K562 (cell line): Measurements from ENCODE around the gene CSF3. TPM values are rescaled to one million over a fixed set of nuclear protein-coding genes. Genes with fewer than 3 reads are reported as not detected.

Experiments used
- BACH1 ChIP-seq: fragments of 200-800 bp; sonication (Bioruptor generic); IDR thresholded peaks from 2 replicates; pipeline ENCODE4 v1.6.1; 2016; ENCODE audit warnings: missing genetic modification characterization, missing compliant biosample characterization
- CBX3 ChIP-seq, 2 experiments: IDR thresholded peaks; 1 replicate in 1 of 2; 2 replicates in 1 of 2; pipeline ENCODE4 v1.6.1; 2012; ENCODE audit warnings: inconsistent platforms in 2 of 2, low read length in 2 of 2, borderline replicate concordance in 1 of 2, control low read depth in 1 of 2
- EP300 ChIP-seq: IDR thresholded peaks from 2 replicates; pipeline ENCODE4 v1.6.1; 2012; ENCODE audit warnings: low read length, improper control_type of control experiment
- MAFK ChIP-seq: IDR thresholded peaks from 2 replicates; pipeline ENCODE4 v1.6.1; 2011; ENCODE audit warnings: low read length, improper control_type of control experiment
- MCM7 ChIP-seq, 2 experiments: fragments of 450-650 bp; IDR thresholded peaks; 2 replicates each; pipeline ENCODE4 v1.6.1; 2016 to 2018
- OTX1 ChIP-seq: fragments of 450-650 bp; formaldehyde crosslinking; IDR thresholded peaks from 2 replicates; pipeline ENCODE4 v1.4.0; 2022; ENCODE audit warnings: mild to moderate bottlenecking
- PHTF2 ChIP-seq: fragments of 250-450 bp; sonication (Bioruptor Pico); IDR thresholded peaks from 2 replicates; pipeline ENCODE4 v1.5.0; 2021; ENCODE audit warnings: mild to moderate bottlenecking
- PRMT5 ChIP-seq: sonication (generic); formaldehyde crosslinking; IDR thresholded peaks from 2 replicates; pipeline ENCODE4 v1.5.0; 2020; ENCODE audit warnings: missing genetic modification reagents
- RAD21 ChIP-seq, 2 experiments: fragments of 250-450 bp in 1 of 2; fragments of 450-650 bp in 1 of 2; sonication (Bioruptor Pico) in 1 of 2; formaldehyde crosslinking in 1 of 2; IDR thresholded peaks in 1 of 2; conservative IDR thresholded peaks in 1 of 2; 2 replicates each; pipeline versions ENCODE4 v1.4.0 to v1.8.0; 2020 to 2022; ENCODE audit warnings: mild to moderate bottlenecking in 2 of 2, moderate library complexity in 1 of 2
- RAD51 ChIP-seq: fragments of 450-650 bp; IDR thresholded peaks from 2 replicates; pipeline ENCODE4 v1.7.1; 2016; ENCODE audit warnings: low read depth, mild to moderate bottlenecking, borderline replicate concordance
- RBM17 ChIP-seq: fragments of 200-400 bp; formaldehyde crosslinking; IDR thresholded peaks from 2 replicates; pipeline ENCODE4 v1.6.1; 2017; ENCODE audit warnings: low read depth, mild to moderate bottlenecking, low read length, borderline replicate concordance
- RCOR1 ChIP-seq, 2 experiments: IDR thresholded peaks; 2 replicates each; pipeline ENCODE4 v1.6.1; 2012; ENCODE audit warnings: low read depth in 2 of 2, low read length in 2 of 2, borderline replicate concordance in 1 of 2, improper control_type of control experiment in 1 of 2
- SAP30 ChIP-seq: fragments of 200-600 bp; sonication (generic); IDR thresholded peaks from 2 replicates; pipeline ENCODE4 v1.6.1; 2012; ENCODE audit warnings: borderline replicate concordance, low read depth, mild to moderate bottlenecking, moderate library complexity, low read length, control low read depth, inconsistent platforms; ENCODE audit not compliant: insufficient read depth, poor library complexity, severe bottlenecking
- SMAD3 ChIP-seq: fragments of 450-650 bp; formaldehyde crosslinking; conservative IDR thresholded peaks from 2 replicates; pipeline ENCODE4 v1.4.0; 2020; ENCODE audit warnings: mild to moderate bottlenecking
- SREBF1 ChIP-seq: fragments of 150-350 bp; IDR thresholded peaks from 2 replicates; pipeline ENCODE4 v1.6.1; 2014; ENCODE audit warnings: antibody characterized with exemption, low read depth, low read length, borderline replicate concordance
- TOE1 ChIP-seq, 2 experiments: fragments of 450-650 bp in 1 of 2; sonication (generic) in 1 of 2; formaldehyde crosslinking in 1 of 2; IDR thresholded peaks; 2 replicates each; pipeline versions ENCODE4 v1.7.1 to v1.8.0; 2016 to 2022; ENCODE audit warnings: borderline replicate concordance in 2 of 2, mild to moderate bottlenecking in 2 of 2, antibody characterized with exemption in 1 of 2, inconsistent platforms in 1 of 2, low read depth in 1 of 2, missing genetic modification reagents in 1 of 2, moderate library complexity in 1 of 2
- ZEB2 ChIP-seq: fragments of 450-650 bp; IDR thresholded peaks from 2 replicates; pipeline ENCODE4 v1.6.1; 2016
- ZNF311 ChIP-seq: fragments of 250-450 bp; sonication (Bioruptor Pico); IDR thresholded peaks from 2 replicates; pipeline ENCODE4 v1.4.0; 2020; ENCODE audit warnings: mild to moderate bottlenecking, moderate library complexity
- polyA plus RNA-seq, 8 experiments: library from polyadenylated mRNA; depleted of rRNA in 4 of 8; stranded (reverse) in 5 of 8; unstranded in 3 of 8; fragments of >200 nt; fragmentation: Nextera tagmentation in 2 of 8; fragmentation: Illumina TruSeq in 1 of 8; extraction: Ambion mirVana in 2 of 8; extraction: Trizol in 1 of 8; gene quantifications; 2 replicates each; pipeline versions ENCODE4 v1.2.1 to v1.2.3, GENCODE V29; 2011 to 2014; ENCODE audit warnings: inconsistent platforms in 1 of 8, missing spikeins in 1 of 8
- total RNA-seq, 7 experiments: library from RNA; depleted of rRNA in 6 of 7; stranded (reverse); fragments of >200 nt in 6 of 7; fragmentation: Illumina TruSeq in 2 of 7; extraction: Trizol in 2 of 7; gene quantifications; 2 replicates each; pipeline versions ENCODE4 v1.2.1 to v1.2.3, GENCODE V29; 2011 to 2021; ENCODE audit warnings: low replicate concordance in 1 of 7
- TF ChIP-seq, protein P1 (sequence below): IDR thresholded peaks from 2 replicates; pipeline ENCODE4 v1.6.1; 2012; ENCODE audit warnings: low read depth, low read length, improper control_type of control experiment, borderline replicate concordance
- TF ChIP-seq, protein P2 (sequence below): fragments of 250-450 bp; sonication (Bioruptor Pico); IDR thresholded peaks from 2 replicates; pipeline ENCODE4 v1.5.1; 2021; ENCODE audit warnings: mild to moderate bottlenecking
- TF ChIP-seq, protein P3 (sequence below): fragments of 200-800 bp; sonication (Bioruptor generic); IDR thresholded peaks from 2 replicates; pipeline ENCODE4 v1.6.1; 2016; ENCODE audit warnings: missing genetic modification characterization, missing compliant biosample characterization

The CSF3 gene
- total and polyA plus RNA-seq, 9 of the 15 experiments (the other 6 are each of a cell fraction or from before 2014, with no cell fraction given) = 0.19 TPM; not detected in 8

DNA sequence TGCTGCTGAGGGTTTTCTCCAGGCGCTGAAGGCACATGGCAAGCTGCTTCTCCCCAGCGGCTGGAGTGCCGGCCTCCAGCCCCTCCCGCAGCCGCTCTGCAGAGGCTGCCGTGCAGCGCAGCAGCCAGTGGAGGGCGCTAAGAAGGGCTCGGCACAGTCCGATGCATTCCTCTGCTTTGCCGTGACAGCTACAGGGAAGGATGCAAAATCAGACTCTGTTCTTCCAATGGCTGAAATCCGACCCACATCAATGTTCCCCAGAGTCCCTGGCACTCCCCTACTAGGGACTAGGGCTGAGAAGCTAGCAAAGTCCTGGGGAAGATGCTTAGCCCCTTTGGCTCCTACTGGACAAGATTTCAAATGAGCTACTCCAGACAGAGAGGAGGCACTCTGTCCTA is 19.9 kb downstream of the CSF3 start (continued):
- TF ChIP-seq, protein P1, sequence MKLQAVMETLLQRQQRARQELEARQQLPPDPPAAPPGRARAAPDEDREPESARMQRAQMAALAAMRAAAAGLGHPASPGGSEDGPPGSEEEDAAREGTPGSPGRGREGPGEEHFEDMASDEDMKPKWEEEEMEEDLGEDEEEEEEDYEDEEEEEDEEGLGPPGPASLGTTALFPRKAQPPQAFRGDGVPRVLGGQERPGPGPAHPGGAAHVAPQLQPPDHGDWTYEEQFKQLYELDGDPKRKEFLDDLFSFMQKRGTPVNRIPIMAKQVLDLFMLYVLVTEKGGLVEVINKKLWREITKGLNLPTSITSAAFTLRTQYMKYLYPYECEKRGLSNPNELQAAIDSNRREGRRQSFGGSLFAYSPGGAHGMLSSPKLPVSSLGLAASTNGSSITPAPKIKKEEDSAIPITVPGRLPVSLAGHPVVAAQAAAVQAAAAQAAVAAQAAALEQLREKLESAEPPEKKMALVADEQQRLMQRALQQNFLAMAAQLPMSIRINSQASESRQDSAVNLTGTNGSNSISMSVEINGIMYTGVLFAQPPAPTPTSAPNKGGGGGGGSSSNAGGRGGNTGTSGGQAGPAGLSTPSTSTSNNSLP = no peak
- TF ChIP-seq OTX1 (CRISPR knock-in tag) (no peak), CBX3 (IDR thresholded peaks at IDR 0.05; ENCODE audit: borderline replicate concordance in 1 of 2, low read length in 2 of 2) (no peak), RBM17 (no peak), PRMT5 (CRISPR knock-in tag) (no peak), BACH1 (tag) (no peak), ZEB2 (no peak), SAP30 (no peak), EP300 (no peak), SREBF1 (no peak), ZNF311 (CRISPR knock-in tag) (no peak), RAD51 (no peak), RCOR1 (IDR thresholded peaks at IDR 0.05; ENCODE audit: borderline replicate concordance in 1 of 2, low read depth in 2 of 2, low read length in 2 of 2) (peak in 1 of 2 experiments; percentile 49; a peak in 1 of 4 replicates), TOE1 (IDR thresholded peaks at IDR 0.05; ENCODE audit: borderline replicate concordance) (no peak), TOE1 (CRISPR knock-in tag; IDR thresholded peaks at IDR 0.05; ENCODE audit: borderline replicate concordance, low read depth) (no peak), MCM7 (IDR thresholded peaks at IDR 0.05) (no peak), MAFK (0 out of 2 replicates have a peak, but pooled peaks have one; percentile 4), SMAD3 (CRISPR knock-in tag) (no peak), RAD21 (CRISPR knock-in tag; conservative IDR thresholded peaks at IDR 0.05 in 1 of 2, IDR thresholded peaks at IDR 0.05 in 1 of 2) (peak in 1 of 2 experiments; percentile 66; a peak in 3 of 4 replicates), PHTF2 (no peak)
- TF ChIP-seq, protein P2, sequence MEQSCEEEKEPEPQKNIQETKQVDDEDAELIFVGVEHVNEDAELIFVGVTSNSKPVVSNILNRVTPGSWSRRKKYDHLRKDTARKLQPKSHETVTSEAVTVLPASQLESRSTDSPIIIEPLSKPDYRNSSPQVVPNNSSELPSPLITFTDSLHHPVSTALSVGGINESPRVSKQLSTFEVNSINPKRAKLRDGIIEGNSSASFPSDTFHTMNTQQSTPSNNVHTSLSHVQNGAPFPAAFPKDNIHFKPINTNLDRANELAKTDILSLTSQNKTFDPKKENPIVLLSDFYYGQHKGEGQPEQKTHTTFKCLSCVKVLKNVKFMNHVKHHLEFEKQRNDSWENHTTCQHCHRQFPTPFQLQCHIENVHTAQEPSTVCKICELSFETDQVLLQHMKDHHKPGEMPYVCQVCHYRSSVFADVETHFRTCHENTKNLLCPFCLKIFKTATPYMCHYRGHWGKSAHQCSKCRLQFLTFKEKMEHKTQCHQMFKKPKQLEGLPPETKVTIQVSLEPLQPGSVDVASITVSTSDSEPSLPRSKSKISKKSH (CRISPR knock-in tag) = no peak
- TF ChIP-seq, protein P3, sequence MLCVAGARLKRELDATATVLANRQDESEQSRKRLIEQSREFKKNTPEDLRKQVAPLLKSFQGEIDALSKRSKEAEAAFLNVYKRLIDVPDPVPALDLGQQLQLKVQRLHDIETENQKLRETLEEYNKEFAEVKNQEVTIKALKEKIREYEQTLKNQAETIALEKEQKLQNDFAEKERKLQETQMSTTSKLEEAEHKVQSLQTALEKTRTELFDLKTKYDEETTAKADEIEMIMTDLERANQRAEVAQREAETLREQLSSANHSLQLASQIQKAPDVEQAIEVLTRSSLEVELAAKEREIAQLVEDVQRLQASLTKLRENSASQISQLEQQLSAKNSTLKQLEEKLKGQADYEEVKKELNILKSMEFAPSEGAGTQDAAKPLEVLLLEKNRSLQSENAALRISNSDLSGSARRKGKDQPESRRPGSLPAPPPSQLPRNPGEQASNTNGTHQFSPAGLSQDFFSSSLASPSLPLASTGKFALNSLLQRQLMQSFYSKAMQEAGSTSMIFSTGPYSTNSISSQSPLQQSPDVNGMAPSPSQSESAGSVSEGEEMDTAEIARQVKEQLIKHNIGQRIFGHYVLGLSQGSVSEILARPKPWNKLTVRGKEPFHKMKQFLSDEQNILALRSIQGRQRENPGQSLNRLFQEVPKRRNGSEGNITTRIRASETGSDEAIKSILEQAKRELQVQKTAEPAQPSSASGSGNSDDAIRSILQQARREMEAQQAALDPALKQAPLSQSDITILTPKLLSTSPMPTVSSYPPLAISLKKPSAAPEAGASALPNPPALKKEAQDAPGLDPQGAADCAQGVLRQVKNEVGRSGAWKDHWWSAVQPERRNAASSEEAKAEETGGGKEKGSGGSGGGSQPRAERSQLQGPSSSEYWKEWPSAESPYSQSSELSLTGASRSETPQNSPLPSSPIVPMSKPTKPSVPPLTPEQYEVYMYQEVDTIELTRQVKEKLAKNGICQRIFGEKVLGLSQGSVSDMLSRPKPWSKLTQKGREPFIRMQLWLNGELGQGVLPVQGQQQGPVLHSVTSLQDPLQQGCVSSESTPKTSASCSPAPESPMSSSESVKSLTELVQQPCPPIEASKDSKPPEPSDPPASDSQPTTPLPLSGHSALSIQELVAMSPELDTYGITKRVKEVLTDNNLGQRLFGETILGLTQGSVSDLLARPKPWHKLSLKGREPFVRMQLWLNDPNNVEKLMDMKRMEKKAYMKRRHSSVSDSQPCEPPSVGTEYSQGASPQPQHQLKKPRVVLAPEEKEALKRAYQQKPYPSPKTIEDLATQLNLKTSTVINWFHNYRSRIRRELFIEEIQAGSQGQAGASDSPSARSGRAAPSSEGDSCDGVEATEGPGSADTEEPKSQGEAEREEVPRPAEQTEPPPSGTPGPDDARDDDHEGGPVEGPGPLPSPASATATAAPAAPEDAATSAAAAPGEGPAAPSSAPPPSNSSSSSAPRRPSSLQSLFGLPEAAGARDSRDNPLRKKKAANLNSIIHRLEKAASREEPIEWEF (CRISPR knock-in tag) = no peak
